WTC11 (cell line): ENCODE results near the gene PRKN. TPM values are rescaled to one million over a fixed set of nuclear protein-coding genes. Genes with fewer than 3 reads are reported as not detected.

Source experiments
- ATAC-seq: fragments of 200-7000 bp; cut with Tn5 transposase; 2 replicates; pipeline ENCODE4 v1.10.0; 2021; ENCODE audit warnings: mild to moderate bottlenecking, moderate library complexity
- CTCF ChIA-PET: fragments of 300-600 bp; sonication (Branson Sonifier 250); formaldehyde crosslinking; loops from one replicate; lab custom pipeline; 2021; ENCODE audit warnings: antibody characterized with exemption; lab: Charles Lee
- POLR2A ChIA-PET: fragments of 350-600 bp; sonication (Branson Sonifier 250); formaldehyde crosslinking; loops from one replicate; lab custom pipeline; 2021; ENCODE audit warnings: antibody characterized with exemption; lab: Charles Lee
- DNase-seq: peaks from one replicate; pipeline ENCODE4 v3.0.0; 2021; ENCODE audit warnings: low spot score
- H3K27ac Mint-ChIP-seq: 2 replicates; pipeline ENCODE4 v1.8.0; 2021; ENCODE audit warnings: mixed read lengths
- H3K27me3 Mint-ChIP-seq: 2 replicates; pipeline ENCODE4 v1.8.0; 2021; ENCODE audit warnings: low read depth, mild to moderate bottlenecking, moderate library complexity, mixed read lengths
- H3K36me3 Mint-ChIP-seq: 2 replicates; pipeline ENCODE4 v1.8.0; 2021; ENCODE audit warnings: mixed read lengths
- H3K4me1 Mint-ChIP-seq: 2 replicates; pipeline ENCODE4 v1.8.0; 2022; ENCODE audit warnings: mixed read lengths
- H3K4me3 Mint-ChIP-seq: 2 replicates; pipeline ENCODE4 v1.8.0; 2021; ENCODE audit warnings: mild to moderate bottlenecking, moderate library complexity, mixed read lengths
- H3K9me3 Mint-ChIP-seq: 2 replicates; pipeline ENCODE4 v1.8.0; 2021; ENCODE audit warnings: mixed read lengths
- CREM ChIP-seq: sonication (generic); formaldehyde crosslinking; IDR thresholded peaks from 2 replicates; pipeline ENCODE4 v1.8.1; 2022; ENCODE audit warnings: mild to moderate bottlenecking, missing genetic modification reagents, moderate library complexity
- FOXP1 ChIP-seq: sonication (generic); formaldehyde crosslinking; IDR thresholded peaks from 2 replicates; pipeline ENCODE4 v1.8.0; 2022; ENCODE audit warnings: missing genetic modification reagents, mild to moderate bottlenecking, moderate library complexity, borderline replicate concordance
- GRHL2 ChIP-seq: fragments of 250-450 bp; sonication (Bioruptor Pico); IDR thresholded peaks from 2 replicates; pipeline ENCODE4 v1.8.0; 2022; ENCODE audit warnings: mild to moderate bottlenecking, moderate library complexity; ENCODE audit not compliant: insufficient replicate concordance, severe bottlenecking
- HMGA2 ChIP-seq: fragments of 250-450 bp; sonication (Bioruptor Pico); IDR thresholded peaks from 2 replicates; pipeline ENCODE4 v1.4.0; 2021; ENCODE audit warnings: mild to moderate bottlenecking, moderate library complexity
- IRF2 ChIP-seq: sonication (generic); formaldehyde crosslinking; IDR thresholded peaks from 2 replicates; pipeline ENCODE4 v1.8.0; 2022; ENCODE audit warnings: low read depth, missing genetic modification reagents, borderline replicate concordance
- JUN ChIP-seq: sonication (generic); formaldehyde crosslinking; IDR thresholded peaks from 2 replicates; pipeline ENCODE4 v1.8.0; 2023; ENCODE audit warnings: mild to moderate bottlenecking, missing genetic modification reagents
- KAT7 ChIP-seq: sonication (generic); formaldehyde crosslinking; IDR thresholded peaks from 2 replicates; pipeline ENCODE4 v1.8.1; 2023; ENCODE audit warnings: missing genetic modification reagents, mild to moderate bottlenecking, borderline replicate concordance
- MYBL2 ChIP-seq: sonication (generic); formaldehyde crosslinking; IDR thresholded peaks from 2 replicates; pipeline ENCODE4 v1.8.1; 2023; ENCODE audit warnings: mild to moderate bottlenecking, moderate library complexity, missing genetic modification reagents
- RELA ChIP-seq: sonication (generic); formaldehyde crosslinking; IDR thresholded peaks from 2 replicates; pipeline ENCODE4 v1.8.1; 2022; ENCODE audit warnings: missing genetic modification reagents, mild to moderate bottlenecking, borderline replicate concordance
- TCF7 ChIP-seq: sonication (generic); formaldehyde crosslinking; IDR thresholded peaks from 2 replicates; pipeline ENCODE4 v1.8.0; 2022; ENCODE audit warnings: mild to moderate bottlenecking, low read depth, missing genetic modification reagents, moderate library complexity
- TEAD4 ChIP-seq: sonication (generic); formaldehyde crosslinking; IDR thresholded peaks from 2 replicates; pipeline ENCODE4 v1.8.0; 2022; ENCODE audit warnings: mild to moderate bottlenecking, missing genetic modification reagents
- ZNF219 ChIP-seq: sonication (generic); formaldehyde crosslinking; IDR thresholded peaks from 2 replicates; pipeline ENCODE4 v1.8.0; 2023; ENCODE audit warnings: missing genetic modification reagents, mild to moderate bottlenecking, borderline replicate concordance
- ZNF416 ChIP-seq: fragments of 250-450 bp; sonication (Bioruptor Pico); IDR thresholded peaks from 2 replicates; pipeline ENCODE4 v1.9.0; 2021; ENCODE audit warnings: mild to moderate bottlenecking, inconsistent platforms
- total RNA-seq: library from RNA; stranded (reverse); gene quantifications from 3 replicates; pipeline ENCODE4 v1.2.3, GENCODE V29; 2021
- TF ChIP-seq, protein P1 (sequence below): sonication (generic); formaldehyde crosslinking; conservative IDR thresholded peaks from 2 replicates; pipeline ENCODE4 v1.8.1; 2022; ENCODE audit warnings: mild to moderate bottlenecking, missing genetic modification reagents
- TF ChIP-seq, protein P2 (sequence below): sonication (generic); formaldehyde crosslinking; IDR thresholded peaks from 2 replicates; pipeline ENCODE4 v1.8.1; 2023; ENCODE audit warnings: mild to moderate bottlenecking, missing genetic modification reagents
- TF ChIP-seq, protein P3 (sequence below): sonication (generic); formaldehyde crosslinking; IDR thresholded peaks from 2 replicates; pipeline ENCODE4 v1.8.1; 2023; ENCODE audit warnings: mild to moderate bottlenecking, missing genetic modification reagents
- TF ChIP-seq, protein P4 (sequence below): fragments of 250-450 bp; sonication (Bioruptor Pico); IDR thresholded peaks from 2 replicates; pipeline ENCODE4 v1.9.0; 2021; ENCODE audit warnings: mild to moderate bottlenecking
- TF ChIP-seq, protein P5 (sequence below): fragments of 250-450 bp; sonication (Bioruptor Pico); IDR thresholded peaks from 2 replicates; pipeline ENCODE4 v2.1.2; 2022; ENCODE audit warnings: mild to moderate bottlenecking, moderate library complexity
- TF ChIP-seq, protein P6 (sequence below): fragments of 250-450 bp; sonication (Bioruptor Pico); IDR thresholded peaks from 2 replicates; pipeline ENCODE4 v1.8.0; 2021; ENCODE audit warnings: mild to moderate bottlenecking

The PRKN gene
- total RNA-seq, 1 experiment from 2014 or later: 0.59 TPM

DNA sequence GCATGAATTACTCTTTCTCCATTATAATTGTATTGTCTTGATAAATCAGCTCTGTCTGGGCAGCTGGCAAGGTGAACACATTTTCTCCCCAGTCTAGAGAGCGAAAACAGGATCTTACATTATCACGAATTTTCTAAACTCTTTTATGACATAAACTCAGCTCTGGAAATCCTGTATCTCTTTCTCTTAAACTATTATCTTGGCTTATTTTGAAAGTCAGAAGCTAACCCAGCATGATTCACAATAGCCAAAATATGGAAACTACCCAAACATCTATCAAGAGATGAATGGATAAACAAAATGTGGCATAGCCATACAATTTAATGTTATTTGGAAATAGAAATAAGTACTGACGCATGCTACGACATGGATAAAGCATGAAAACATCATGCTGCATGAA lies 1427.8 kb downstream of the PRKN start:
- POLR2A ChIA-PET: no interaction called here
- H3K4me3 Mint-ChIP-seq: no peak overlapping the region
- peaks cover 13% of the 10 kb centered on the region for H3K4me1 Mint-ChIP-seq
- CTCF ChIA-PET: no interaction called here
- DNase-seq: no peak
- H3K36me3 Mint-ChIP-seq: peaks cover 44% of the 10 kb centered on the region
- no peak overlapping the region for H3K27ac Mint-ChIP-seq
- no peaks in the 10 kb centered on the region; the same call in none of the 2 replicates for H3K27me3 Mint-ChIP-seq
- TF ChIP-seq IRF2 (CRISPR knock-in tag): no peak
- no peak for TF ChIP-seq JUN
- no peak for TF ChIP-seq FOXP1 (CRISPR knock-in tag)
- TF ChIP-seq HMGA2: no peak
- no peak for TF ChIP-seq KAT7
- TF ChIP-seq, protein P1, sequence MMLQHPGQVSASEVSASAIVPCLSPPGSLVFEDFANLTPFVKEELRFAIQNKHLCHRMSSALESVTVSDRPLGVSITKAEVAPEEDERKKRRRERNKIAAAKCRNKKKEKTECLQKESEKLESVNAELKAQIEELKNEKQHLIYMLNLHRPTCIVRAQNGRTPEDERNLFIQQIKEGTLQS: no peak
- TF ChIP-seq, protein P2, sequence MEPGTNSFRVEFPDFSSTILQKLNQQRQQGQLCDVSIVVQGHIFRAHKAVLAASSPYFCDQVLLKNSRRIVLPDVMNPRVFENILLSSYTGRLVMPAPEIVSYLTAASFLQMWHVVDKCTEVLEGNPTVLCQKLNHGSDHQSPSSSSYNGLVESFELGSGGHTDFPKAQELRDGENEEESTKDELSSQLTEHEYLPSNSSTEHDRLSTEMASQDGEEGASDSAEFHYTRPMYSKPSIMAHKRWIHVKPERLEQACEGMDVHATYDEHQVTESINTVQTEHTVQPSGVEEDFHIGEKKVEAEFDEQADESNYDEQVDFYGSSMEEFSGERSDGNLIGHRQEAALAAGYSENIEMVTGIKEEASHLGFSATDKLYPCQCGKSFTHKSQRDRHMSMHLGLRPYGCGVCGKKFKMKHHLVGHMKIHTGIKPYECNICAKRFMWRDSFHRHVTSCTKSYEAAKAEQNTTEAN (CRISPR knock-in tag): no peak
- TF ChIP-seq ZNF219 (CRISPR knock-in tag): no peak
- TF ChIP-seq CREM: no peak
- TF ChIP-seq ZNF416 (CRISPR knock-in tag): no peak
- TF ChIP-seq, protein P3, sequence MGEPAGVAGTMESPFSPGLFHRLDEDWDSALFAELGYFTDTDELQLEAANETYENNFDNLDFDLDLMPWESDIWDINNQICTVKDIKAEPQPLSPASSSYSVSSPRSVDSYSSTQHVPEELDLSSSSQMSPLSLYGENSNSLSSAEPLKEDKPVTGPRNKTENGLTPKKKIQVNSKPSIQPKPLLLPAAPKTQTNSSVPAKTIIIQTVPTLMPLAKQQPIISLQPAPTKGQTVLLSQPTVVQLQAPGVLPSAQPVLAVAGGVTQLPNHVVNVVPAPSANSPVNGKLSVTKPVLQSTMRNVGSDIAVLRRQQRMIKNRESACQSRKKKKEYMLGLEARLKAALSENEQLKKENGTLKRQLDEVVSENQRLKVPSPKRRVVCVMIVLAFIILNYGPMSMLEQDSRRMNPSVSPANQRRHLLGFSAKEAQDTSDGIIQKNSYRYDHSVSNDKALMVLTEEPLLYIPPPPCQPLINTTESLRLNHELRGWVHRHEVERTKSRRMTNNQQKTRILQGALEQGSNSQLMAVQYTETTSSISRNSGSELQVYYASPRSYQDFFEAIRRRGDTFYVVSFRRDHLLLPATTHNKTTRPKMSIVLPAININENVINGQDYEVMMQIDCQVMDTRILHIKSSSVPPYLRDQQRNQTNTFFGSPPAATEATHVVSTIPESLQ (CRISPR knock-in tag): no peak
- TF ChIP-seq RELA: no peak
- no peak for TF ChIP-seq GRHL2
- no peak for TF ChIP-seq MYBL2 (CRISPR knock-in tag)
- TF ChIP-seq, protein P4, sequence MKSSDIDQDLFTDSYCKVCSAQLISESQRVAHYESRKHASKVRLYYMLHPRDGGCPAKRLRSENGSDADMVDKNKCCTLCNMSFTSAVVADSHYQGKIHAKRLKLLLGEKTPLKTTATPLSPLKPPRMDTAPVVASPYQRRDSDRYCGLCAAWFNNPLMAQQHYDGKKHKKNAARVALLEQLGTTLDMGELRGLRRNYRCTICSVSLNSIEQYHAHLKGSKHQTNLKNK (CRISPR knock-in tag): no peak
- TF ChIP-seq TCF7 (CRISPR knock-in tag): no peak
- TF ChIP-seq TEAD4 (CRISPR knock-in tag): no peak
- TF ChIP-seq, protein P5, sequence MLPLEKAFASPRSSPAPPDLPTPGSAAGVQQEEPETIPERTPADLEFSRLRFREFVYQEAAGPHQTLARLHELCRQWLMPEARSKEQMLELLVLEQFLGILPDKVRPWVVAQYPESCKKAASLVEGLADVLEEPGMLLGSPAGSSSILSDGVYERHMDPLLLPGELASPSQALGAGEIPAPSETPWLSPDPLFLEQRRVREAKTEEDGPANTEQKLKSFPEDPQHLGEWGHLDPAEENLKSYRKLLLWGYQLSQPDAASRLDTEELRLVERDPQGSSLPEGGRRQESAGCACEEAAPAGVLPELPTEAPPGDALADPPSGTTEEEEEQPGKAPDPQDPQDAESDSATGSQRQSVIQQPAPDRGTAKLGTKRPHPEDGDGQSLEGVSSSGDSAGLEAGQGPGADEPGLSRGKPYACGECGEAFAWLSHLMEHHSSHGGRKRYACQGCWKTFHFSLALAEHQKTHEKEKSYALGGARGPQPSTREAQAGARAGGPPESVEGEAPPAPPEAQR (CRISPR knock-in tag): no peak
- TF ChIP-seq, protein P6, sequence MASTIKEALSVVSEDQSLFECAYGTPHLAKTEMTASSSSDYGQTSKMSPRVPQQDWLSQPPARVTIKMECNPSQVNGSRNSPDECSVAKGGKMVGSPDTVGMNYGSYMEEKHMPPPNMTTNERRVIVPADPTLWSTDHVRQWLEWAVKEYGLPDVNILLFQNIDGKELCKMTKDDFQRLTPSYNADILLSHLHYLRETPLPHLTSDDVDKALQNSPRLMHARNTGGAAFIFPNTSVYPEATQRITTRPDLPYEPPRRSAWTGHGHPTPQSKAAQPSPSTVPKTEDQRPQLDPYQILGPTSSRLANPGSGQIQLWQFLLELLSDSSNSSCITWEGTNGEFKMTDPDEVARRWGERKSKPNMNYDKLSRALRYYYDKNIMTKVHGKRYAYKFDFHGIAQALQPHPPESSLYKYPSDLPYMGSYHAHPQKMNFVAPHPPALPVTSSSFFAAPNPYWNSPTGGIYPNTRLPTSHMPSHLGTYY (CRISPR knock-in tag): no peak
- no peak for ATAC-seq
- H3K9me3 Mint-ChIP-seq: peaks cover 59% of the 10 kb centered on the region

Other genes starting within 250 kb of the PRKN start
- 0.44 TPM in 2 of 3 replicates, not detected in the other for gene PACRG, start 208 bp upstream of the PRKN start, total RNA-seq